NCI-H1048 (cell line): ENCODE data around the gene HOXC10.

ENCODE experiments used
- DNase-seq: peaks from one replicate; lab custom pipeline; 2025; lab: John Stamatoyannopoulos, UW

Gene HOXC10

GRCh38 chr12:53965281-53966084 lies 19.5 kb upstream of the HOXC10 start:
- DNase-seq, result no peak

- no peak for DNase-seq
Observed at GRCh38 chr12:53966085-53966384, 18.9 kb upstream of the HOXC10 start.

- no peak for DNase-seq
Observed at GRCh38 chr12:53966385-53967133, 18.4 kb upstream of the HOXC10 start.

GRCh38 chr12:53967421-53967925 lies 17.5 kb upstream of the HOXC10 start:
- no peak for DNase-seq

GRCh38 chr12:53968214-53969127 lies 16.5 kb upstream of the HOXC10 start:
- no peak for DNase-seq

- no peak for DNase-seq
Observed at GRCh38 chr12:53969588-53970259, 15.2 kb upstream of the HOXC10 start.

- no peak for DNase-seq
Observed at GRCh38 chr12:53970451-53970850, 14.5 kb upstream of the HOXC10 start.

- no peak for DNase-seq
Observed at GRCh38 chr12:53971129-53971528, 13.8 kb upstream of the HOXC10 start.

GRCh38 chr12:53971686-53972085 lies 13.3 kb upstream of the HOXC10 start:
- no peak for DNase-seq

GRCh38 chr12:53972152-53972702 lies 12.7 kb upstream of the HOXC10 start:
- DNase-seq, result no peak

- no peak for DNase-seq
Observed at GRCh38 chr12:53972722-53973235, 12.2 kb upstream of the HOXC10 start, which contains the start of gene HOXC11. TSS of gene HOXC11 (plus strand) at chr12:53973126. CDS start at chr12:53973242, 116 bp downstream.

GRCh38 chr12:53973236-53974042 lies 11.5 kb upstream of the HOXC10 start:
- DNase-seq, result no peak

- DNase-seq, result no peak
Observed at GRCh38 chr12:53974084-53975063, 10.6 kb upstream of the HOXC10 start, which contains the start of gene HOTAIR. TSS of gene HOTAIR (minus strand) at chr12:53974954.

- no peak for DNase-seq
Observed at GRCh38 chr12:53975064-53975471, 9.9 kb upstream of the HOXC10 start.

- DNase-seq, result no peak
Observed at GRCh38 chr12:53975479-53976152, 9.3 kb upstream of the HOXC10 start.

GRCh38 chr12:53976172-53976822 lies 8.6 kb upstream of the HOXC10 start:
- DNase-seq, result no peak

- no peak for DNase-seq
Observed at GRCh38 chr12:53976823-53977595, 7.9 kb upstream of the HOXC10 start.
